SK-N-SH treated with all-trans-retinoic acid at 6 μM for 48 hours (cell line): Measurements from ENCODE around the gene PLEKHA8.

Source experiments
- ATAC-seq: fragments of 200-7000 bp; cut with Tn5 transposase; 3 replicates; pipeline ENCODE4 v1.9.1; 2020; ENCODE audit warnings: mild to moderate bottlenecking, moderate library complexity
- ARNTL ChIP-seq: fragments of 450-650 bp; formaldehyde crosslinking; IDR thresholded peaks from 2 replicates; pipeline ENCODE4 v1.5.0; 2020; ENCODE audit warnings: low read depth, mild to moderate bottlenecking, moderate library complexity, borderline replicate concordance
- BACH2 ChIP-seq: fragments of 250-450 bp; sonication (Bioruptor Pico); IDR thresholded peaks from 2 replicates; pipeline ENCODE4 v1.9.0; 2021; ENCODE audit warnings: mild to moderate bottlenecking, borderline replicate concordance
- CSDC2 ChIP-seq: fragments of 250-450 bp; sonication (Bioruptor Pico); IDR thresholded peaks from 2 replicates; pipeline ENCODE4 v1.5.0; 2020; ENCODE audit warnings: mild to moderate bottlenecking, moderate library complexity
- ISL1 ChIP-seq: fragments of 250-450 bp; sonication (Bioruptor Pico); IDR thresholded peaks from 2 replicates; pipeline ENCODE4 v2.1.2; 2022; ENCODE audit warnings: mild to moderate bottlenecking, moderate library complexity
- OSR1 ChIP-seq: fragments of 250-450 bp; sonication (Bioruptor Pico); IDR thresholded peaks from 2 replicates; pipeline ENCODE4 v1.8.0; 2022; ENCODE audit warnings: moderate library complexity, mild to moderate bottlenecking, inconsistent platforms
- RARB ChIP-seq: fragments of 250-450 bp; sonication (Bioruptor Pico); IDR thresholded peaks from 2 replicates; pipeline ENCODE4 v1.8.0; 2021; ENCODE audit warnings: mild to moderate bottlenecking, moderate library complexity
- SNAI2 ChIP-seq: fragments of 250-450 bp; sonication (Bioruptor Pico); IDR thresholded peaks from 2 replicates; pipeline ENCODE4 v1.5.0; 2020; ENCODE audit warnings: mild to moderate bottlenecking, moderate library complexity
- TCF4 ChIP-seq: fragments of 250-450 bp; sonication (Bioruptor Pico); IDR thresholded peaks from 2 replicates; pipeline ENCODE4 v1.8.0; 2021; ENCODE audit warnings: mild to moderate bottlenecking, moderate library complexity, borderline replicate concordance
- ZC3H10 ChIP-seq: fragments of 250-450 bp; sonication (Bioruptor Pico); IDR thresholded peaks from 2 replicates; pipeline ENCODE4 v1.5.1; 2021; ENCODE audit warnings: mild to moderate bottlenecking, moderate library complexity
- ZFP3 ChIP-seq: fragments of 250-450 bp; sonication (Bioruptor Pico); IDR thresholded peaks from 2 replicates; pipeline ENCODE4 v1.5.0; 2020; ENCODE audit warnings: mild to moderate bottlenecking, moderate library complexity
- ZFP30 ChIP-seq: fragments of 450-650 bp; formaldehyde crosslinking; IDR thresholded peaks from 2 replicates; pipeline ENCODE4 v1.5.0; 2022; ENCODE audit warnings: mild to moderate bottlenecking, moderate library complexity
- ZNF565 ChIP-seq: fragments of 450-650 bp; formaldehyde crosslinking; conservative IDR thresholded peaks from 2 replicates; pipeline ENCODE4 v1.5.0; 2020; ENCODE audit warnings: low read depth, mild to moderate bottlenecking, moderate library complexity
- ZNF70 ChIP-seq: fragments of 450-650 bp; formaldehyde crosslinking; IDR thresholded peaks from 2 replicates; pipeline ENCODE4 v1.5.0; 2020; ENCODE audit warnings: mild to moderate bottlenecking, moderate library complexity
- ZNF8 ChIP-seq: fragments of 450-650 bp; formaldehyde crosslinking; IDR thresholded peaks from 2 replicates; pipeline ENCODE4 v1.5.0; 2020; ENCODE audit warnings: mild to moderate bottlenecking, moderate library complexity
- TF ChIP-seq, protein P1 (sequence below): fragments of 250-450 bp; sonication (Bioruptor Pico); IDR thresholded peaks from 2 replicates; pipeline ENCODE4 v1.5.0; 2020; ENCODE audit warnings: mild to moderate bottlenecking, moderate library complexity
- TF ChIP-seq, protein P2 (sequence below): fragments of 250-450 bp; sonication (Bioruptor Pico); IDR thresholded peaks from 2 replicates; pipeline ENCODE4 v1.5.1; 2021; ENCODE audit warnings: mild to moderate bottlenecking, moderate library complexity
- TF ChIP-seq, protein P3 (sequence below): fragments of 250-450 bp; sonication (Bioruptor Pico); IDR thresholded peaks from 2 replicates; pipeline ENCODE4 v1.5.1; 2020; ENCODE audit warnings: low read depth, mild to moderate bottlenecking, moderate library complexity
- TF ChIP-seq, protein P4 (sequence below): fragments of 250-450 bp; sonication (Bioruptor Pico); IDR thresholded peaks from 2 replicates; pipeline ENCODE4 v1.8.0; 2021; ENCODE audit warnings: low read depth, mild to moderate bottlenecking, moderate library complexity, borderline replicate concordance

PLEKHA8 gene

DNA sequence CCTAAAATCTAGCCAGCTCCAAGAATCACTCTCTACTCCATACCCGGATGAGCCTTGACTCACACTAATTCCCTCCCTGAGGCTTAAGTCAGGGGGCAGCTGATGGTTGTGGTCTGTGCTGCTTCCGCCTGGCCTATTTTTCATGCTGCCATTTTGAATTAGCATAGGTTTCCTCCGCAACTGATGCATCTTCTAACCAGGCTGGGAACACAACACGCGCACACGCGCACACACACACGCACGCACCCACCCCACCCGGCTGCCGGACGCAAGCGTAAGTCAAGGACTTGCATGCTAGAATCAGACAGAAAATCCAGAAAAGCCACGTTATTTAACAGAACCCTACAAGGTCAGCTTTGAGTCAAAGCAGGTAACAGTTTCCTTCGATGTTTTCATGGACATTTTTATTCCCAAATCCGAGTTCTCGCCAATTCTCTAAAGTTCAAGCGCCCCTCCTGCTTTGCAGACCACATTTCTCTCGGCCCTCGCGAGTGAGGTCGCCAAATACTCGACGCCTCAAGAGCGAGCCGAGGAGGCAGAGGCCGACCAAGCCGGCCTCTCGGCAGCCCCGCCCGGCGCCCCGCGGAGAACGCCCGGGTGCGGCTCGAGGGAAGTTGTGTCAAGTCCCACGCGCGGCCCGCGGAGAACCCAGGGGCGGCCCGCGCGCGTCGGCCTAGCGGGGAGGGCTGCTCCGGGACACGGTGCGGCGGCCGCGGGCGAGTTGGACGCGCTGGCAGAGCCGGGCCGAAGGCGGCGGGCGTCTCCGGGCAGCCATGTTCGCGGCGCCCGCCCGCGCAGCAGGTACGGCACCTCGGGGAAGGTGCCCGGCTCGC, 39.6 kb upstream of the PLEKHA8 start:
- ATAC-seq = peak; percentile 66
- TF ChIP-seq BACH2 (CRISPR knock-in tag) (peak; percentile 42; the same call in 1 of the 2 replicates), ZFP3 (CRISPR knock-in tag) (0 out of 2 replicates have a peak, but pooled peaks have one; percentile 15), SNAI2 (0 out of 2 replicates have a peak, but pooled peaks have one; percentile 27), OSR1 (CRISPR knock-in tag) (no peak), RARB (CRISPR knock-in tag) (0 out of 2 replicates have a peak, but pooled peaks have one; percentile 35), CSDC2 (CRISPR knock-in tag) (peak; percentile 63), ZFP30 (CRISPR knock-in tag) (no peak), TCF4 (CRISPR knock-in tag) (peak; percentile 31; the same call in 1 of the 2 replicates), ARNTL (CRISPR knock-in tag) (no peak), ISL1 (CRISPR knock-in tag) (no peak), ZNF8 (CRISPR knock-in tag) (0 out of 2 replicates have a peak, but pooled peaks have one; percentile 13), ZNF70 (no peak)
- TF ChIP-seq, protein P1, sequence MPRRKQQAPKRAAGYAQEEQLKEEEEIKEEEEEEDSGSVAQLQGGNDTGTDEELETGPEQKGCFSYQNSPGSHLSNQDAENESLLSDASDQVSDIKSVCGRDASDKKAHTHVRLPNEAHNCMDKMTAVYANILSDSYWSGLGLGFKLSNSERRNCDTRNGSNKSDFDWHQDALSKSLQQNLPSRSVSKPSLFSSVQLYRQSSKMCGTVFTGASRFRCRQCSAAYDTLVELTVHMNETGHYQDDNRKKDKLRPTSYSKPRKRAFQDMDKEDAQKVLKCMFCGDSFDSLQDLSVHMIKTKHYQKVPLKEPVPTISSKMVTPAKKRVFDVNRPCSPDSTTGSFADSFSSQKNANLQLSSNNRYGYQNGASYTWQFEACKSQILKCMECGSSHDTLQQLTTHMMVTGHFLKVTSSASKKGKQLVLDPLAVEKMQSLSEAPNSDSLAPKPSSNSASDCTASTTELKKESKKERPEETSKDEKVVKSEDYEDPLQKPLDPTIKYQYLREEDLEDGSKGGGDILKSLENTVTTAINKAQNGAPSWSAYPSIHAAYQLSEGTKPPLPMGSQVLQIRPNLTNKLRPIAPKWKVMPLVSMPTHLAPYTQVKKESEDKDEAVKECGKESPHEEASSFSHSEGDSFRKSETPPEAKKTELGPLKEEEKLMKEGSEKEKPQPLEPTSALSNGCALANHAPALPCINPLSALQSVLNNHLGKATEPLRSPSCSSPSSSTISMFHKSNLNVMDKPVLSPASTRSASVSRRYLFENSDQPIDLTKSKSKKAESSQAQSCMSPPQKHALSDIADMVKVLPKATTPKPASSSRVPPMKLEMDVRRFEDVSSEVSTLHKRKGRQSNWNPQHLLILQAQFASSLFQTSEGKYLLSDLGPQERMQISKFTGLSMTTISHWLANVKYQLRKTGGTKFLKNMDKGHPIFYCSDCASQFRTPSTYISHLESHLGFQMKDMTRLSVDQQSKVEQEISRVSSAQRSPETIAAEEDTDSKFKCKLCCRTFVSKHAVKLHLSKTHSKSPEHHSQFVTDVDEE = peak; percentile 60; the same call in 1 of the 2 replicates
- TF ChIP-seq, protein P2, sequence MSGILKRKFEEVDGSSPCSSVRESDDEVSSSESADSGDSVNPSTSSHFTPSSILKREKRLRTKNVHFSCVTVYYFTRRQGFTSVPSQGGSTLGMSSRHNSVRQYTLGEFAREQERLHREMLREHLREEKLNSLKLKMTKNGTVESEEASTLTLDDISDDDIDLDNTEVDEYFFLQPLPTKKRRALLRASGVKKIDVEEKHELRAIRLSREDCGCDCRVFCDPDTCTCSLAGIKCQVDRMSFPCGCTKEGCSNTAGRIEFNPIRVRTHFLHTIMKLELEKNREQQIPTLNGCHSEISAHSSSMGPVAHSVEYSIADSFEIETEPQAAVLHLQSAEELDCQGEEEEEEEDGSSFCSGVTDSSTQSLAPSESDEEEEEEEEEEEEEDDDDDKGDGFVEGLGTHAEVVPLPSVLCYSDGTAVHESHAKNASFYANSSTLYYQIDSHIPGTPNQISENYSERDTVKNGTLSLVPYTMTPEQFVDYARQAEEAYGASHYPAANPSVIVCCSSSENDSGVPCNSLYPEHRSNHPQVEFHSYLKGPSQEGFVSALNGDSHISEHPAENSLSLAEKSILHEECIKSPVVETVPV (CRISPR knock-in tag) = 0 out of 2 replicates have a peak, but pooled peaks have one; percentile 51

DNA sequence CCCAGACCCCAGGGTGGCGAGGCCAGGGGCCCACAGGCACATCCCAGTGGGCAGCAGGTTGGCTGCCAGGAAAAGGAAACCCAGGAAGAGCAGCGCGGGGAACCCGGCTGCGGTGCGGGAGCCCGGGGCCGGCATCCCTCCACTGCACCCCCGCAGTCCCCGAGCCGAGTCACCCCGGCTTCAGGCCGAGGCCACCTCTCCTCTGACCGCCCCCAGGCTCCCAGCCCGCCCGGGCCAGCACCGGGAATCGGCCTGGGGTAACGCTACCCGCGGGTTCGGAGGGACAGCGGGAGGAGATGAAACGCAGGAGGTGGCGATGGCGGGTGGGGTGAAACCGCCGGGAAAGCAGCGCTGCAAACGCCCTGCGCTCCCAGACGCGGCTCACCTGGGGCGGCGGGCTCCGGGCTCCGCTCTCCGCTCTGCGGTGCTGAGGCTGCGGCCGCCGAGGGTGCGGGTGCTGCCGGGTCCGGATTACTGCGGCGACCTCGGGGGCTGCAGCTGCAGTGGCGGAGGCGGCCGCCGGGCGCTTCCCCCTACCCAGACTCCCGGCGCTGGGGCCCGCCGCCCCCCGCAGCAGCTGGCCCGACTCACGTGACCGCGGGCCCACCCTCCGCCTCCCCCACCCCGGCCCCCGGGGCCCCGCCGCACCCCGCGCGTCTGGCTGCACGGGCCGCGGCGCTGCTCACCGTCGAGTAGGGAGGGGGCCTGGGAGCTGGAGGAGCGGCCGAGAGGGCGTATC, 38.8 kb upstream of the PLEKHA8 start, which contains the start of gene SCRN1:
Gene SCRN1, minus strand, starts transcription at position 545 of the 739 bp plus-strand sequence. CDS start 20,734 bp downstream, outside the sequence.
- TF ChIP-seq RARB (CRISPR knock-in tag) (no peak), ZC3H10 (CRISPR knock-in tag) (no peak), CSDC2 (CRISPR knock-in tag) (no peak), ISL1 (CRISPR knock-in tag) (no peak)
- TF ChIP-seq, protein P3, sequence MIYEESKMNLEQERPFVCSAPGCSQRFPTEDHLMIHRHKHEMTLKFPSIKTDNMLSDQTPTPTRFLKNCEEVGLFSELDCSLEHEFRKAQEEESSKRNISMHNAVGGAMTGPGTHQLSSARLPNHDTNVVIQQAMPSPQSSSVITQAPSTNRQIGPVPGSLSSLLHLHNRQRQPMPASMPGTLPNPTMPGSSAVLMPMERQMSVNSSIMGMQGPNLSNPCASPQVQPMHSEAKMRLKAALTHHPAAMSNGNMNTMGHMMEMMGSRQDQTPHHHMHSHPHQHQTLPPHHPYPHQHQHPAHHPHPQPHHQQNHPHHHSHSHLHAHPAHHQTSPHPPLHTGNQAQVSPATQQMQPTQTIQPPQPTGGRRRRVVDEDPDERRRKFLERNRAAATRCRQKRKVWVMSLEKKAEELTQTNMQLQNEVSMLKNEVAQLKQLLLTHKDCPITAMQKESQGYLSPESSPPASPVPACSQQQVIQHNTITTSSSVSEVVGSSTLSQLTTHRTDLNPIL = no peak
- TF ChIP-seq, protein P4, sequence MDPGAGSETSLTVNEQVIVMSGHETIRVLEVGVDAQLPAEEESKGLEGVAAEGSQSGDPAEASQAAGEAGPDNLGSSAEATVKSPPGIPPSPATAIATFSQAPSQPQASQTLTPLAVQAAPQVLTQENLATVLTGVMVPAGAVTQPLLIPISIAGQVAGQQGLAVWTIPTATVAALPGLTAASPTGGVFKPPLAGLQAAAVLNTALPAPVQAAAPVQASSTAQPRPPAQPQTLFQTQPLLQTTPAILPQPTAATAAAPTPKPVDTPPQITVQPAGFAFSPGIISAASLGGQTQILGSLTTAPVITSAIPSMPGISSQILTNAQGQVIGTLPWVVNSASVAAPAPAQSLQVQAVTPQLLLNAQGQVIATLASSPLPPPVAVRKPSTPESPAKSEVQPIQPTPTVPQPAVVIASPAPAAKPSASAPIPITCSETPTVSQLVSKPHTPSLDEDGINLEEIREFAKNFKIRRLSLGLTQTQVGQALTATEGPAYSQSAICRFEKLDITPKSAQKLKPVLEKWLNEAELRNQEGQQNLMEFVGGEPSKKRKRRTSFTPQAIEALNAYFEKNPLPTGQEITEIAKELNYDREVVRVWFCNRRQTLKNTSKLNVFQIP (CRISPR knock-in tag) = no peak
- TF ChIP-seq, all 23 proteins: peak for 0
- ATAC-seq = peak; percentile 61

DNA sequence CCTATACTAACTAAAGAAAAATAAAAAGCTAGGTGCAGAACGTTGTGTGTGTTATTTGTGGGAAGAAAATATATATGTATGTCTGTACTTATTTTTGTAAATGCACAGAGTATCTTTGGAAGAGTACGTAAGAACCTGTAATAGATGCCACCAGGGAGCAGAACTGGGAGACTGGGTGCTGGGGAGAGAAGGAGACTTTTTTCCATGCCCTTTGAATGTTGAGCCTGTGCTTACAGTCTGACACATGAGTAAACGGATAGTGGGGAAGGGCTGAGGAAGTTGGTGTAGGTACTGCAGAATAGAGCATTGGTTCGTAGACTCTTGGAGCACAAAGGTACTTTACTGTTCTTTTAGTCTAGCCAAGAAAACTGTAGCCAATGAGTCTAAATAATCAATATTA, 37.3 kb upstream of the PLEKHA8 start:
- TF ChIP-seq ISL1 (CRISPR knock-in tag) = no peak
- TF ChIP-seq ZNF565 = no peak
- TF ChIP-seq, protein P2 (CRISPR knock-in tag) = no peak
- no peak for TF ChIP-seq ZFP3 (CRISPR knock-in tag)
- no peak for ATAC-seq
